ENCODE results near the gene RBMS1.

DNA sequence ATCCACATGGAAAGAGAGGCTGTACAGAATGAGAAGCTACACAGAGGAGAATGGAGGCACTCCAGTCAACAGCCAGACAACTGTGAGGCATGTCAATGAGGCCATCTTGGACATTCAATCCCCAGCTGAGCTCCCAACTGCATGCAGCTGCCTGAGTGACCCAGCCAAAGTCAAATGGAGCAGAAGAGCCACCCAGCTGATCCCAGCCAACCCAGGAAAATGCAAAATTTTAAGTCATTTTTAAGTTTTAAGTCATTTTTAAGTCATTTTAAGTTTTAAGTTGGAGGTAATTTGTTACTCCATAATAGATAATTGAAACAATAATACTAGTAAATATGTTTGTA lies 63.6 kb downstream of the RBMS1 start:
- TF ChIP-seq, protein P1, sequence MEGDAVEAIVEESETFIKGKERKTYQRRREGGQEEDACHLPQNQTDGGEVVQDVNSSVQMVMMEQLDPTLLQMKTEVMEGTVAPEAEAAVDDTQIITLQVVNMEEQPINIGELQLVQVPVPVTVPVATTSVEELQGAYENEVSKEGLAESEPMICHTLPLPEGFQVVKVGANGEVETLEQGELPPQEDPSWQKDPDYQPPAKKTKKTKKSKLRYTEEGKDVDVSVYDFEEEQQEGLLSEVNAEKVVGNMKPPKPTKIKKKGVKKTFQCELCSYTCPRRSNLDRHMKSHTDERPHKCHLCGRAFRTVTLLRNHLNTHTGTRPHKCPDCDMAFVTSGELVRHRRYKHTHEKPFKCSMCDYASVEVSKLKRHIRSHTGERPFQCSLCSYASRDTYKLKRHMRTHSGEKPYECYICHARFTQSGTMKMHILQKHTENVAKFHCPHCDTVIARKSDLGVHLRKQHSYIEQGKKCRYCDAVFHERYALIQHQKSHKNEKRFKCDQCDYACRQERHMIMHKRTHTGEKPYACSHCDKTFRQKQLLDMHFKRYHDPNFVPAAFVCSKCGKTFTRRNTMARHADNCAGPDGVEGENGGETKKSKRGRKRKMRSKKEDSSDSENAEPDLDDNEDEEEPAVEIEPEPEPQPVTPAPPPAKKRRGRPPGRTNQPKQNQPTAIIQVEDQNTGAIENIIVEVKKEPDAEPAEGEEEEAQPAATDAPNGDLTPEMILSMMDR (IDR thresholded peaks at IDR 0.05; ENCODE audit: low read depth, low read length, missing input control) = no peak
- no peak for TF ChIP-seq SP1 (IDR thresholded peaks at IDR 0.05)
- no peak for TF ChIP-seq JUND (IDR thresholded peaks at IDR 0.05)
- TF ChIP-seq, protein P2, sequence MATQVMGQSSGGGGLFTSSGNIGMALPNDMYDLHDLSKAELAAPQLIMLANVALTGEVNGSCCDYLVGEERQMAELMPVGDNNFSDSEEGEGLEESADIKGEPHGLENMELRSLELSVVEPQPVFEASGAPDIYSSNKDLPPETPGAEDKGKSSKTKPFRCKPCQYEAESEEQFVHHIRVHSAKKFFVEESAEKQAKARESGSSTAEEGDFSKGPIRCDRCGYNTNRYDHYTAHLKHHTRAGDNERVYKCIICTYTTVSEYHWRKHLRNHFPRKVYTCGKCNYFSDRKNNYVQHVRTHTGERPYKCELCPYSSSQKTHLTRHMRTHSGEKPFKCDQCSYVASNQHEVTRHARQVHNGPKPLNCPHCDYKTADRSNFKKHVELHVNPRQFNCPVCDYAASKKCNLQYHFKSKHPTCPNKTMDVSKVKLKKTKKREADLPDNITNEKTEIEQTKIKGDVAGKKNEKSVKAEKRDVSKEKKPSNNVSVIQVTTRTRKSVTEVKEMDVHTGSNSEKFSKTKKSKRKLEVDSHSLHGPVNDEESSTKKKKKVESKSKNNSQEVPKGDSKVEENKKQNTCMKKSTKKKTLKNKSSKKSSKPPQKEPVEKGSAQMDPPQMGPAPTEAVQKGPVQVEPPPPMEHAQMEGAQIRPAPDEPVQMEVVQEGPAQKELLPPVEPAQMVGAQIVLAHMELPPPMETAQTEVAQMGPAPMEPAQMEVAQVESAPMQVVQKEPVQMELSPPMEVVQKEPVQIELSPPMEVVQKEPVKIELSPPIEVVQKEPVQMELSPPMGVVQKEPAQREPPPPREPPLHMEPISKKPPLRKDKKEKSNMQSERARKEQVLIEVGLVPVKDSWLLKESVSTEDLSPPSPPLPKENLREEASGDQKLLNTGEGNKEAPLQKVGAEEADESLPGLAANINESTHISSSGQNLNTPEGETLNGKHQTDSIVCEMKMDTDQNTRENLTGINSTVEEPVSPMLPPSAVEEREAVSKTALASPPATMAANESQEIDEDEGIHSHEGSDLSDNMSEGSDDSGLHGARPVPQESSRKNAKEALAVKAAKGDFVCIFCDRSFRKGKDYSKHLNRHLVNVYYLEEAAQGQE (IDR thresholded peaks at IDR 0.05) = no peak
- TF ChIP-seq, protein P3, sequence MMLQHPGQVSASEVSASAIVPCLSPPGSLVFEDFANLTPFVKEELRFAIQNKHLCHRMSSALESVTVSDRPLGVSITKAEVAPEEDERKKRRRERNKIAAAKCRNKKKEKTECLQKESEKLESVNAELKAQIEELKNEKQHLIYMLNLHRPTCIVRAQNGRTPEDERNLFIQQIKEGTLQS (IDR thresholded peaks at IDR 0.05) = no peak
- TF ChIP-seq FOXA2 (IDR thresholded peaks at IDR 0.05) = no peak
- no peak for TF ChIP-seq TAF1 (conservative IDR thresholded peaks at IDR 0.05)
- TF ChIP-seq, protein P4, sequence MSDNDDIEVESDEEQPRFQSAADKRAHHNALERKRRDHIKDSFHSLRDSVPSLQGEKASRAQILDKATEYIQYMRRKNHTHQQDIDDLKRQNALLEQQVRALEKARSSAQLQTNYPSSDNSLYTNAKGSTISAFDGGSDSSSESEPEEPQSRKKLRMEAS (IDR thresholded peaks at IDR 0.05) = no peak
